GM18508 (cell line): ENCODE data around the gene OOSP2.
"Not testable (repeated sequence)": the region's sequence is repeated elsewhere in the genome, so short reads cannot be mapped to it uniquely, and the experiment has no call there.

Experiments
- ATAC-seq: cut with Tn5 transposase; IDR thresholded peaks from one replicate; pipeline ENCODE4 v1.9.1; 2021; ENCODE audit warnings: moderate number of reproducible peaks; ENCODE audit not compliant: insufficient read depth, unreplicated experiment

Gene OOSP2, protein sequence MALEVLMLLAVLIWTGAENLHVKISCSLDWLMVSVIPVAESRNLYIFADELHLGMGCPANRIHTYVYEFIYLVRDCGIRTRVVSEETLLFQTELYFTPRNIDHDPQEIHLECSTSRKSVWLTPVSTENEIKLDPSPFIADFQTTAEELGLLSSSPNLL

DNA sequence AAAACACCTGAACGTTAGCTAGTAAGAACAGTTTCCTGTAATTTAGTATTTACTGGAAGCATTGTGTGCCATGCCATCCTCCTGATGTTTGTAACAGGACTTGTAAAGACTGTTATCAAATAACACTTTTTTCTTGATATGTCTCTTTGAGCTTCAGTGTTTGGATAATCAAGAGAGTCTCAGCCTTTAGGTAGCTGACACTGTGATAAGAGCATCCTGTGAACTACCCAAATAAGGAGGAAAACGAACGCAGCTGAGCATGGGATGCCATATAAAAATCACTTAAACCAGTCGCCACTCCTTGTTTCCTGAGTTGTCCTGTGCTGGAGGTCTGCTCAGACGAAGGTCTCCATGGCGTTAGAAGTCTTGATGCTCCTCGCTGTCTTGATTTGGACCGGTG, at the start of gene OOSP2:
Gene OOSP2, plus strand, starts transcription at position 301 of the 400 bp plus-strand sequence. Its CDS starts 51 bp downstream, at position 352.
- no peak for ATAC-seq

DNA sequence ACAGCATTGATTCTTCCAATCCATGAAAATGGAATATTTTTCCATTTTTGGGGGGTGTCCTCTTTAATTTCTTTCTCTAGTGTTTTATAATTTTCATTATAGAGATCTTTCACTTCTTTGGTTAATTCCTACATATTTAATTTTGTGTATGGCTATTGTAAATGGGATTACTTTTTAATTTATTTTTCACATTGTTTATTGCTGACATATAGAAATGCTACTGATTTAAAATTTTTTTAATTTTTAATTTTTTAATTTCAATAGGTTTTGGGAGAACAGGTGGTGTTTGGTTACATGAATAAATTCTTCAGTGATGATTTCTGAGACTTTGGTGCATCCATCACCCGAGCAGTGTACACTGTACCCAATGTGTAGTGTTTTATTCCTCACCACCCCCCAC, 49.8 kb upstream of the OOSP2 start:
- ATAC-seq, result no peak

DNA sequence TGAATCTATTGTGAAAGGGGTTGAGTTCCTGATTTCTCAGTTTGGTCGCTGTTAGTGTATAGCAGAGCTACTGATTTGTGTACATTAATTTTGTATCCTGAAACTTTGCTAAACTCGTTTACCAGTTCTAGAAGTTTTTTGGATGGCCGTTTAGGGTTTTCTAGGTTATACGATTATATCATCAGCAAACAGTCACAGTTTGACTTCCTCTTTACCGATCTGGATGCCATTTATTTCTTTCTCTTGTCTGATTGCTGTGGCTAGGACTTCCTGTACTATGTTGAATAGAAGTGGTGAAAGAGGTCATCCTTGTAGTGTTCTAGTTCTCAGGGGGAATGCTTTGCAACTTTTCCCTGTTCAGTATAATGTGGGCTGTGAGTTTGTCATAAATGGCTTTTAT, 47.8 kb upstream of the OOSP2 start:
- ATAC-seq, result no peak

DNA sequence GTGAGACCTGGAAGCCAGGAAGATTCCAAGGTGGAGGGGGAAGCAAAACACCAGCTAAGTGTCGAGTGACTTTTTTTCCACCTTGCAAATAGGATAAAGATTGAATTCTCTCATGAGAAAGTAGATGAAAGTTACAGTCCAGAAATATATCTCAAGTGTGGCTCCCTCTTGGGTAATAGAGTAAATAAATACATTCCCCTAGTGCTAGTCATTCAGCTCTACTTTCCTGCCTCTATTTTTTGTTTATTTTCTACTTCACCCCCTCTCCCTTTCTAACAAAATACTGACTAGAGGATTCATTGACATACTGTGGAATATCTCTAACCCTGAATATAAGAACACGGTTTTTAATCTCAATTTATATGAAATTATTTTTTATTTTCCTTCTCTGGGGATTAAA, 42.4 kb upstream of the OOSP2 start:
- no peak for ATAC-seq

DNA sequence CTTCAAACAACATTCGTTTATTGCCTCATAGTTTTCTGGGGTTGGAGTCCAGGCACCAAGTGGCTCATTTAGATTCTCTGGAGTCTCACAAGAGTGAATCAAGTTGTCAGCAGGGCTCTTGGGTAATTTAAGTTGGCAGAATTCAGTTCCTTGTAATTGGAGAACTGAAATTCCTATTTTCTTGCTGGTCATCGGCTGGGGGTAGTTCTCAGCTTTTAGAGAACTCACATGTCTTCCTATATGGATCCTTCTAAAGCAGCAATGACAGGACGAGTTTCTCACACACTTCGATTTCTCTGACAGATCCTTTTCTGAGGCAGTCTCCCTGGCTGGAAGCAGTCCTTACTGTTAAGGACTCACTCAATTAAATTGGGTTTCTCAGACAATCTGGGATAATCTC, 40.5 kb upstream of the OOSP2 start:
- ATAC-seq, result no peak

DNA sequence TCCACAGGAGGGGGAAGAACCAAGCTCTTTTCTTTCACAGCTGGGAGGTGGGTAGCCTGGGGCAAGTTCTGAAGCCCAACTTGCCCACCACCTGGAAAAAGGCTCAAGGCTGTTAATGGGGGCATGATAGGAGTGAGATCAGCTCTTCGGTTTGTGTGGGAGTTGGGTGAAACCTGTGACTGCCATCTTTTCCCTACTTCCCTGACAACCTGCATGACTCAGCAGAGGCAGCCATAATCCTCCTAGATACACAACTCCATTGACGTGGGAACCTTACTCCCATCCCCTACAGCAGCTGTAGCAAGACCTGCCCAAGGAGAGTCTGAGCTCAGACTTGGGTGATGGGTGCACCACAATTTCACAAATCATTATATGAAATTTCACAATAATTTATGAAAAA, 36.5 kb upstream of the OOSP2 start:
- no peak for ATAC-seq

DNA sequence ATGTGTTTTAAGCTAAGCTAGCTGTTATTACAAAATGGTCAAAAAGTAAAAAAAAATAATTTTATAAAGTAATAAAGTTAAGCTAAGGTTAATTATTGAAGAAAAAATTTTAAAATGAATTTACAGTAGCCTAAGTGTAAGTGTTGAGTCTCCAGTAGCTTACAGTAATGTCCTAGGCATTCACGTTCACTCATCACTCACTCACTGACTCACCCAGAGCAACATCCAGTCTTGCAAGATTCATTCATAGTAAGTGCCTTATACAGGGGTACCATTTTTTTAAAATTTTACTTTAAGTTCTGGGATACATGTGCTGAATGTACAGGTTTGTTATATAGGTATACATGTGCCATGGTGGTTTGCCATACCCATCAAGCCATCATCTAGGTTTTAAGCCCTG, 34.8 kb upstream of the OOSP2 start:
- no peak for ATAC-seq

DNA sequence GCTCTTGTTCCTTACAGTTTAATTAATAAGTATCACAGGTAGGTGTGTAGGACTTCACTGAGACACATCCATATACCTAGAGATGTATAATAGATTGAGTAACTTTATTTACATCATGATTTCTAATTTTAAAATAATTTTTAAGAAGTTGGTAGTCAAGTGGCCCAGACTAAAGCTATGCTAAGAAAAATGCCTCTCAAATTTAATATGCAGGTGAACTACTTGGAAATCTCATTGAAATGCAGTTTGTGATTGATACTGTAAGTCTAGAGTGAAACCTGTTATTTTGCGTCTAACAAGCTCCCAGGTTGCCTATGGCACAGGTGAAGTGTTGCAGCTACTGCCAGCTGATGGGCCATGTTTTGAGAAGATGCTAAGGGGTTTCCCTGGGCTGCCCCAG, 23.3 kb upstream of the OOSP2 start, which contains the start of gene OOSP4B:
Gene OOSP4B, plus strand, starts transcription at position 301 of the 400 bp plus-strand sequence.
- ATAC-seq, result no peak

DNA sequence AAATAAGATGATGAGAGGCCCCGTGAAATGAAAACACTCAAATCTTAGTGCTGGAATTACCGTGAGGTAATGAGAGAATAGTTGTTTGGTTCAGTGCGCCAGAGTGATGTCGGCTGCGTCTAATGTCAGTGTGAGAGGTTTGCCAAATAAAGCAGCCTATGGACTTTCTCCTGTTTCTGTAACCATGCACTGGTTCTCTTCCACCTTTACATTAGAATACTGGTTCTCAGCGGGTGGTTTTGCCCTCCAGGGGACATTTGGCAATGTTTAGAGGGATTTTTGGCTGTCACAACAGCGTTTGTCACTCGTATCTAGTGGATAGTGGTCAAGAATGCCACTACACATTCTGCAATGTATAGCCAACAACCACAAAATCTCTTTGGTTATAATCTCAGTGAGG, 22.2 kb upstream of the OOSP2 start:
- ATAC-seq, result no peak

DNA sequence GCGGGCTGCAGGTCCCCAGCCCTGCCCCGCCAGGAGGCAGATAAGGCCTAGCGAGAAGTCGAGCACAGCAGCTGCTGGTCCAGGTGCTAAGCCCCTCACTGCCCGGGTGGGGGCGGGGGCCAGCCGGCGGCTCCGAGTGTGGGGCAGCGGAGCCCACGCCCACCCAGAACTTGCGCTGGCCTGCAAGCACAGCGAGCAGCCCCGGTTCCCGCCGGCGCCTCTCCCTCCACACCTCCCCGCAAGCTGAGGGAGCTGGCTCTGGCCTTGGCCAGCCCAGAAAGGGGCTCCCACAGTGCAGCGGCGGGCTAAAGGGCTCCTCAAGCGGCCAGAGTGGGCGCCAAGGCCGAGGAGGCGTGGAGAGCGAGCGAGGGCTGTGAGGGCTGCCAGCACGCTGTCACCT, 19.8 kb upstream of the OOSP2 start:
- ATAC-seq, result not testable (repeated sequence)

DNA sequence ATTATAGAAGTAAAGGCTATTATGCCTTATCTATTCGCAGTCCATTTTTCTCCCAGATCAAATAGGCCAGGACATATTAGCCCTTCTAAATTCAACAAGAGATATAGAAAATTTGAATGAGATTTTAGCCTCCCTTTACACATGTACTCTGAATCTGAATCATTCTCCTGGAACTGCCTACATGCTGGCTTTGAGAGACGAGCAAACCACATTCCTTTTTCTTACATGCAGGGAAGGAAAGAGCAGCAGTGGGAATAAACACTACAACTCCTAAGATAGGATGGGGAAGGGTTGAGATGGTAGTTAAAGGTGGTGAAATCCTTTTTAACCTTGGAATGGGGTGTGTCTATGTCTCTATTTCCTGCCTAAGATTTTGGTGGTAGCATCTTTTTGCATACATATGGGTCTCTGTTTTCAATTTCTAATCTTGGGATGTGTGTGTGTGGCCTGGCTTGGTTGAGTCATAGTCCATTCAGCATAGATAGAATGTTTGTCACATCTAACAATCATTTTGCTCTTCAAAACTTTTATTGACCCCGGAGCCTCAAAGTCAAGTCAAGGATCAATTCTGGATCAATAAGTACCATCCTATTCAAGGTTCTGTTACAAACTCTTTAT, 11.1 kb upstream of the OOSP2 start:
- no peak for ATAC-seq

DNA sequence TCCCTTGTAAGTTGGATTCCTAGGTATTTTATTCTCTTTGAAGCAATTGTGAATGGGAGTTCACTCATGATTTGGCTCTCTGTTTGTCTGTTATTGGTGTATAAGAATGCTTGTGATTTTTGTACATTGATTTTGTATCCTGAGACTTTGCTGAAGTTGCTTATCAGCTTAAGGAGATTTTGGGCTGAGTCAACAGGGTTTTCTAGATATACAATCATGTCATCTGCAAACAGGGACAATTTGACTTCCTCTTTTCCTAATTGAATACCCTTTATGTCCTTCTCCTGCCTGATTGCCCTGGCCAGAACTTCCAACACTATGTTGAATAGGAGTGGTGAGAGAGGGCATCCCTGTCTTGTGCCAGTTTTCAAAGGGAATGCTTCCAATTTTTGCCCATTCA, 10.2 kb downstream of the OOSP2 start:
- ATAC-seq, result not testable (repeated sequence)

DNA sequence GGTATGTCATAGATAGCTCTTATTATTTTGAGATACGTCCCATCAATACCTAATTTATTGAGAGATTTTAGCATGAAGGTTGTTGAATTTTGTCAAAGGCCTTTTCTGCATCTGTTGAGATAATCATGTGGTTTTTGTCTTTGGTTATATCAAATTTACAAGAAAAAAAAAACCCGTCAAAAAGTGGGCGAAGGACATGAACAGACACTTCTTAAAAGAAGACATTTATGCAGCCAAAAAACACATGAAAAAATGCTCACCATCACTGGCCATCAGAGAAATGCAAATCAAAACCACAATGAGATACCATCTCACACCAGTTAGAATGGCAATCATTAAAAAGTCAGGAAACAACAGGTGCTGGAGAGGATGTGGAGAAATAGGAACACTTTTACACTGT, 10.6 kb downstream of the OOSP2 start:
- ATAC-seq, result not testable (repeated sequence)

DNA sequence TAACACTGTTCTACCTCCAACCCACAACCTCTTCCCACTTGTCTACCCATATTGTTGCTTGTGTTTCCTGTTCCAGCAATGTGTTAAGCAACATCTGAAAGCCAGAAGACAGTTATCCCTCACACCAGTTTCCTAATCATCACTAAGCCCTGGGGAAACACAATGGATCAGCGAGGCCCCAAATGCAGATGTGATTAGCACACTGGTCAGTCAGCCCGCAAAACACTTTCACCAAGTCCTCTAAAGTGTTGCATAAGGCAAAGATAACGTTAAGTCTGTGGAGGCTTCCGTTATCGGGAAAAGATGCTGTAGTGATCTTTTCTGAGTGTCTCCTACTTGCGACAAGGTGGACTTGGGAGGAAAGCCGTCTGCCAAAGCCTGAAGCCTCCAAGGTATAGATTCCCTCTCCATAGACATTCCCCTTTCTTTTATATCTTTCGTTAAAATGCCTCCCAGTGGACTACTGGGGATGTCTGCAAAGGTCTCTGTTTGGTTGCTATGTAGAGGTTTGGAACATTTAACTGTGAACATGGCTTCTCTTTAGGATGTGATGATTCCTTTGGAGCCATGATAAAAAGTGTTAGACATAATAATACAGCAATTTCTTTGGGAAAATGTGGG, 16.2 kb downstream of the OOSP2 start, which contains the start of gene MS4A3:
Gene MS4A3, plus strand, starts transcription at position 317 of the 621 bp plus-strand sequence. CDS start 4,496 bp downstream, outside the sequence.
- ATAC-seq, result no peak

DNA sequence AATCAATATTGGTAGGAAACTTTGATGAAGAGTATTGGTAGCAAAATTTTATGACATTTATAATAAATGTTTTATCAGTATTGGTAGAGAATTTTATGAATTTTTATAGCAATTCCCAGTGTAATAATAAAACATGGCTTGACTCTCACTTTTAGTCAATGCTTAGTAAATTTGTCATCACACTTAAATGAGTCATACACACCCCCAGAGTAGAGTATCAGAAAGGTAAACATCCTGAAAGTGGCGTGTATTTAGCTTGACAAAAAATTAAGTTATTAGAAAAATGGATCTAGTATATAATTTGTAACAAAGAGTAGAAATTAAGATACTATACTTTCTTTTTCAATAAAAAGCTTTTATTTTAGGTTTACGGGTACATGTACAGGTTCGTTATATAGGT, 18.8 kb downstream of the OOSP2 start:
- no peak for ATAC-seq

DNA sequence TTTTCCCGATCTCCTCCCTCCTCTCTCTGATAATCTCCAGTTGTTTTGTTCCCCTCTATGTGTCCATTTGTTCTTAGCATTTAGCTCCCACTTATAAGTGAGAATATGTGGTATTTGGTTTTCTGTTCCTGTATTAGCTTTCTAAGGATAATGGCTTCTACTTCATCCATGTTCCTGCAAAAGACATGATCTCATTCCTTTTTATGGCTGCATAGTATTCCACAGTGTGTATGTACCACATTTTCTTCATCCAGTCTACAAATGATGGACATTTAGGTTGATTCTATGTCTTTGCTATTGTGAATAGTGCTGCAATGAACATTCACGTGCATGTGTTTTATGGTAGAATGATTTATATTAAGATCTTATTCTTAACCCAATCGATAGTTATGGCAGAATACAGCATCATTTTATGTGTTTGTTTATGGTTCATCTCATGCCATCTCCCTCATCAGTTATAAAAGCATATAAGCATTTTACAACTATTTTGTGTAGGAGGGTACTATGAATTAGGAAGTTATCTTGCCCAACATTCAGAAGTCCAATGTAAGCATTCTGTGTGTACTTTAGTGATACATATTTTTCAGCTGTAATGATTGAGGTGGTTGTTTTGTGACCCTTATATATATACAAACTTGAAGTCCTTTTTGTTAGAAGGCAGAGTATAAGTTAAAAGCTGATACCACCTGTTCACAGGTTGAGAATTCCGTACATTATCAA, 19.5 kb downstream of the OOSP2 start:
- no peak for ATAC-seq

DNA sequence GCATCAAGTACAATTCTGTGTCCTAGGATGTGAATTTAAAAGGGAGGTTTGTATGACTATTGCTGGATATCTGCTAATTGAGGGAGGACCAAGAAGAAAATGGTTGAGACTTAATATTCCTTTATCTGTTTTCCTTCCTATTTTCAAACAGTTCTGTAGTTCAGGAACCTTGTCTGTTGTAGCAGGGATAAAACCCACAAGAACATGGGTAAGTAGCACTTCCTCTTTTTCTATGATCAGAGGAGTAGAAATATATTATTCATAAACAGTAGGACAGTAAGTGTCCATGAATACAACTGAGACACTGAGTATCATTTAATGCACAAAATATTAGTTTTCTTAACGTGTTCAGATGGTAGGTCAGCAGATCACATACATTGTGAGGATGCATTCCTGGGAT, 23.9 kb downstream of the OOSP2 start:
- ATAC-seq, result no peak

DNA sequence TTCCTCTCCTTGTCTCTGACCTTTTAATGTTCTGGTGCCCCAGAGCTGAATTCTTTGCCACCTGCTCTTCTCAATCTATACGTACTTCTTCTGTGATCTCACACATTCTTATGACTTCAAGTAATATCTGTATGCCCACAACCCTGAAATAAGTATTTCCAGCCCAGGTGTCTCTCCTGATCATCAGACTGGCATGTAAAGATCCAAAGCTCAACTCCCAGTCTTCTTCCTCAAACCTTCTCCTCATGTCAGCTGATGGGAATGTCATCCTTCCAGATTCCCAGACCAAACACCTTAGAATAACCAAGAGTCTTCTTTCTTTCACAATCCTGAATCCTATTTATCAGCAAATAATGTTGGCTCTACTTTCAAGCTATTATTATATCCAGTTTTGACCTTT, 25.6 kb downstream of the OOSP2 start:
- ATAC-seq, result no peak

DNA sequence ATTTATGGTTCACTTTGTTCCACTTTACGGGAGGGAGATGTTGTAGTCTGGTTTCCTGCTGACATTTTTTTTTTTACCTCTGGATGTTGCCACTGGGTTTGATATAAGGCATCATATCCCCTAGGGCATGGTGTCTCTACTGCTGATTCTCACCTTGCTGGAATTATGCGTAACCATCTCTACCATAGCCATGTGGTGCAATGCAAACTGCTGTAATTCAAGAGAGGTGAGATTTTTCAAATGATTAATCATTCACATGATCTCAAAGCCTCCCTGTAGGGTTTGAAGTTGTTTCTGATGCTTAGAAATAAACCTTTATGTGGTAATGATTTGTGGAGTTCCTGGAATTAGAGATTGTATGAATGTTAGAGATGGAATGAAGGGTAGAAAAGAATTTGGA, 29.2 kb downstream of the OOSP2 start:
- no peak for ATAC-seq

DNA sequence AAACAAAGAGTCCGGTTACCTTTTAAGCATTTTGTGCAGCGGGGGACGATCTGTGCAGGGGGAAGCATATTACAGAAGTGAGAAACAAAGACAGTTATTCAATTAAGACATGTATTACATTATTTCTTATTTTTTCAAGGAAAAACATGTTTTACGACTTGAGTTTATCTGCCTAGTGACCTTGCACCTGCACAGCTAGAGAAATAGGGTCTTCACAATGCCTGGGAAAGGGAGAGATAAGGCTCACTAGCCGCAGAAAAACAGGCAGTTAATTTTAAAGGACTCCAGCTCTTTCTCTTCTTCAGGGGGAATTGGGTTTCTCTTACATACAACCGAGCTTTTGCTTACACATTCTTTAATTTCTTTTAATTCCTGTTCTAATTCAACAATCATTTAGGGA, 31.4 kb downstream of the OOSP2 start:
- ATAC-seq, result not testable (repeated sequence)

DNA sequence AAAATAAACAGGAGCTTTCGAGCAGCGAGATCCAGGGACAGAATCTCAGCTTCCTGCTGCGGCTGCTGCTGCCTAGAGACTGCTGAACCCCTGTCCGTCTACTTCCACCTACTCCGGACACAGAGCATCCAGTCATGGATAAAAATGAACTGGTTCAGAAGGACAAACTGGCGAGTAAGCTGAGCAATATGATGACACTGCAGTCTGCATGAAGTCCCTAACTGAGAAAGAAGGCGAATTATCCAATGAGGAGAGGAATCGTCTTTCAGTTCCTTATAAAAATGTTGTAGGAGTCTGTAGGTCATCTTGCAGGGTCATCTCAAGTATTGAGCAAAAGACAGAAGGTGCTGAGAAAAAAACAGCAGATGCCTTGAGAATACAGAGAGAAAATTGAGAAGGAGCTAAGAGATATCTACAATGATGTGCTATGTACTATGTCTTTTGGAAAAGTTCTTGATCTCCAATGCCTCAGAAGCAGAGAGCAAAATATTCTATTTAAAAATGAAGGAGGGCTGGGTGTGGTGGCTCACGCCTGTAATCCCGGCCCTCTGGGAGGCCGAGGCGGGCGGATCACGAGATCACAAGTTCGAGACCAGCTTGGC, 37.1 kb downstream of the OOSP2 start:
- ATAC-seq, result no peak
